KMS-11 (cell line): ENCODE results near the gene ASB6.
A peak's percentile ranks its signal among the peaks of the same experiment; 100 is the strongest.
"Not testable (repeated sequence)": the region's sequence is repeated elsewhere in the genome, so short reads cannot be mapped to it uniquely, and the experiment has no call there.

Experiments
- H2AFZ ChIP-seq: fragments of 200-600 bp; sonication (generic); 2 replicates; pipeline ENCODE4 v1.6.1; 2016; ENCODE audit warnings: antibody characterized with exemption, mixed run types, low read depth
- H3K27ac ChIP-seq: fragments of 200-600 bp; sonication (generic); 2 replicates; pipeline ENCODE4 v1.6.1; 2016; ENCODE audit warnings: mild to moderate bottlenecking, mixed run types
- H3K27me3 ChIP-seq: fragments of 200-600 bp; sonication (generic); 2 replicates; pipeline ENCODE4 v1.6.1; 2017; ENCODE audit warnings: mild to moderate bottlenecking, low read depth, mixed run types, moderate library complexity; ENCODE audit not compliant: insufficient read depth
- H3K36me3 ChIP-seq: fragments of 200-600 bp; sonication (generic); 2 replicates; pipeline ENCODE4 v1.6.1; 2017; ENCODE audit warnings: mild to moderate bottlenecking, mixed run types; ENCODE audit not compliant: insufficient read depth
- H3K4me1 ChIP-seq: fragments of 200-600 bp; sonication (generic); 2 replicates; pipeline ENCODE4 v1.6.1; 2016; ENCODE audit warnings: mild to moderate bottlenecking, low read depth, mixed run types; ENCODE audit not compliant: poor library complexity, severe bottlenecking
- H3K4me2 ChIP-seq: fragments of 200-600 bp; sonication (generic); 2 replicates; pipeline ENCODE4 v1.7.0; 2016; ENCODE audit warnings: mild to moderate bottlenecking, mixed run types
- H3K4me3 ChIP-seq: fragments of 200-600 bp; sonication (generic); IDR thresholded peaks from 2 replicates; pipeline ENCODE4 v1.6.1; 2017; ENCODE audit warnings: low read depth, low read length, mixed read lengths; ENCODE audit not compliant: insufficient read depth
- H3K79me2 ChIP-seq: fragments of 200-600 bp; sonication (generic); 2 replicates; pipeline ENCODE4 v1.6.1; 2016; ENCODE audit warnings: low read depth, mixed run types; ENCODE audit not compliant: insufficient read depth
- H3K9ac ChIP-seq: fragments of 200-600 bp; sonication (generic); 2 replicates; pipeline ENCODE4 v1.6.1; 2016; ENCODE audit warnings: mild to moderate bottlenecking, mixed run types
- H4K20me1 ChIP-seq: fragments of 200-600 bp; sonication (generic); 2 replicates; pipeline ENCODE4 v1.6.1; 2016; ENCODE audit warnings: mild to moderate bottlenecking, mixed run types; ENCODE audit not compliant: insufficient read depth
- CTCF ChIP-seq: fragments of 200-600 bp; sonication (generic); conservative IDR thresholded peaks from 2 replicates; pipeline ENCODE4 v1.6.1; 2017; ENCODE audit warnings: low read depth, mild to moderate bottlenecking, antibody characterized with exemption, low read length, moderate library complexity, mixed read lengths

ASB6 gene

GRCh38 chr9:129639756-129640085, 2.2 kb downstream of the ASB6 start:
- H3K4me3 ChIP-seq: no peak overlapping the region

GRCh38 chr9:129639034-129639630, 2.8 kb downstream of the ASB6 start:
- Histone ChIP-seq H3K79me2 (peaks cover 18% of the 10 kb centered on the region; the same call in 1 of the 2 replicates), H3K27ac (no peak overlapping the region), H2AFZ (no peak overlapping the region), H3K4me1 (no peaks in the 10 kb centered on the region), H3K9ac (no peak overlapping the region), H3K27me3 (no peaks in the 10 kb centered on the region; the same call in 1 of the 2 replicates), H3K4me3 (no peak overlapping the region), H3K4me2 (no peak overlapping the region), H3K36me3 (no peaks in the 10 kb centered on the region), H4K20me1 (no peaks in the 10 kb centered on the region)
- no peak for TF ChIP-seq CTCF

More at GRCh38 chr9:129639756-129640085, 2.2 kb downstream of the ASB6 start:
- H3K36me3 ChIP-seq: no peaks in the 10 kb centered on the region
- 0 out of 2 replicates have a peak overlapping the region, but pooled peaks have one; percentile 58 for H3K4me2 ChIP-seq
- H3K4me1 ChIP-seq: no peaks in the 10 kb centered on the region
- no peak overlapping the region for H2AFZ ChIP-seq
- H3K27me3 ChIP-seq: peaks cover 3% of the 10 kb centered on the region; the same call in 1 of the 2 replicates
- H3K9ac ChIP-seq: no peak overlapping the region
- H3K27ac ChIP-seq: no peak overlapping the region
- no peaks in the 10 kb centered on the region for H4K20me1 ChIP-seq
- peaks cover 18% of the 10 kb centered on the region; the same call in 1 of the 2 replicates for H3K79me2 ChIP-seq
- TF ChIP-seq CTCF: no peak

- H3K27me3 ChIP-seq: no peaks in the 10 kb centered on the region
- H3K27ac ChIP-seq: no peak overlapping the region
- no peak overlapping the region for H2AFZ ChIP-seq
- no peaks in the 10 kb centered on the region for H4K20me1 ChIP-seq
- H3K4me1 ChIP-seq: no peaks in the 10 kb centered on the region
- no peak overlapping the region for H3K4me3 ChIP-seq
- TF ChIP-seq CTCF: no peak
- peaks cover 27% of the 10 kb centered on the region; the same call in 1 of the 2 replicates for H3K79me2 ChIP-seq
- H3K9ac ChIP-seq: no peak overlapping the region
- H3K4me2 ChIP-seq: no peak overlapping the region
- no peaks in the 10 kb centered on the region for H3K36me3 ChIP-seq
Observed at GRCh38 chr9:129637673-129638439, 4.1 kb downstream of the ASB6 start.

- no peak overlapping the region for H3K4me3 ChIP-seq
- no peak overlapping the region for H3K4me2 ChIP-seq
- no peaks in the 10 kb centered on the region for H3K27me3 ChIP-seq
- no peak overlapping the region for H2AFZ ChIP-seq
- no peak for TF ChIP-seq CTCF
- H3K36me3 ChIP-seq: peaks cover 2% of the 10 kb centered on the region; the same call in 1 of the 2 replicates
- H3K79me2 ChIP-seq: peaks cover 35% of the 10 kb centered on the region; the same call in 1 of the 2 replicates
- no peak overlapping the region for H3K27ac ChIP-seq
- no peaks in the 10 kb centered on the region for H3K4me1 ChIP-seq
- H3K9ac ChIP-seq: no peak overlapping the region
- no peaks in the 10 kb centered on the region for H4K20me1 ChIP-seq
Observed at GRCh38 chr9:129637102-129637501, 4.8 kb downstream of the ASB6 start.

- H3K27ac ChIP-seq, H3K4me1 ChIP-seq, H3K4me2 ChIP-seq, H3K9ac ChIP-seq, H2AFZ ChIP-seq, H3K4me3 ChIP-seq, H4K20me1 ChIP-seq, H3K36me3 ChIP-seq, H3K27me3 ChIP-seq: not testable (repeated sequence)
- H3K79me2 ChIP-seq: peaks cover 42% of the 10 kb centered on the region; the same call in 1 of the 2 replicates
Observed at GRCh38 chr9:129636343-129636742, 5.6 kb downstream of the ASB6 start.
